HG02759 (cell line): ENCODE results near the gene TGFBI.

ENCODE experiments used
- ATAC-seq: cut with Tn5 transposase; IDR thresholded peaks from one replicate; pipeline ENCODE4 v1.9.1; 2021; ENCODE audit warnings: mild to moderate bottlenecking, moderate library complexity; ENCODE audit not compliant: unreplicated experiment

The TGFBI gene

DNA sequence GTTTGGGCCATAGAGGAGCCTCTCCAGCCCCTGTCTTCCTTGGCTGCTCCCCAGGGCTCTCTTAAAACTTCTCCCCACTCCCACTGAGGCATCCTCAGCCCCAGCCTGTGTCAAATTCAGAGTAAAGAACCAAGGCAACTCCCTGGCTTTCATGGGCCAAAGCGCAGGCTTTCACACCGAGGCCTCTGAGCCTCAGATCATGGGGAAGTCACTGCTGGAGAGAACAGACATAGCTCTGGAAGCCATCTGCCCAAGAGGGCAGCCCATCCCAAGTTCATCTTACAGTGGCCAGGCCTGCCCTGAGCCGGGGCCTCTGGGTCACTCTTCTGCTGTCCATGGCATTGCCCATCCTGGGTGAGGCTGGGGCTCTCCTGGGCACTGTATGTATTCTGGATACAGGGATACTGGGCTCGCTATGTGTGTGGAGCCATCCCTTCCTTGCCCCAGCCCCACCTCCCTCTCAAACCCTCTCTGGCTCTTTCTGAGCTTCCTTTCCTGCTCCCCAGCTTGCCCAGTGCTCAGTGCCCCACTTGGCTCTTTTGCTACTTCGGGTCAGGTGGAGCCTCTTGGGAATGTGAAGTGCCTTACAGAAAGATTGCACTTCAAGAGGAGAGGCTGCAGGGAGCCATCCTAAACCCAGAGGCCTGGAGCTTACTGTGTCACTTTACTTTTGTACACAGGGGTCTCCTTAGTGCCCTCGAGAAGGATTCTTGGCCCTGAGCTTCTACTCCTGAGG is 33.0 kb downstream of the TGFBI start:
- no peak for ATAC-seq

GRCh38 chr5:136062366-136063274 is 33.8 kb downstream of the TGFBI start:
- ATAC-seq, result peak; percentile 61

DNA sequence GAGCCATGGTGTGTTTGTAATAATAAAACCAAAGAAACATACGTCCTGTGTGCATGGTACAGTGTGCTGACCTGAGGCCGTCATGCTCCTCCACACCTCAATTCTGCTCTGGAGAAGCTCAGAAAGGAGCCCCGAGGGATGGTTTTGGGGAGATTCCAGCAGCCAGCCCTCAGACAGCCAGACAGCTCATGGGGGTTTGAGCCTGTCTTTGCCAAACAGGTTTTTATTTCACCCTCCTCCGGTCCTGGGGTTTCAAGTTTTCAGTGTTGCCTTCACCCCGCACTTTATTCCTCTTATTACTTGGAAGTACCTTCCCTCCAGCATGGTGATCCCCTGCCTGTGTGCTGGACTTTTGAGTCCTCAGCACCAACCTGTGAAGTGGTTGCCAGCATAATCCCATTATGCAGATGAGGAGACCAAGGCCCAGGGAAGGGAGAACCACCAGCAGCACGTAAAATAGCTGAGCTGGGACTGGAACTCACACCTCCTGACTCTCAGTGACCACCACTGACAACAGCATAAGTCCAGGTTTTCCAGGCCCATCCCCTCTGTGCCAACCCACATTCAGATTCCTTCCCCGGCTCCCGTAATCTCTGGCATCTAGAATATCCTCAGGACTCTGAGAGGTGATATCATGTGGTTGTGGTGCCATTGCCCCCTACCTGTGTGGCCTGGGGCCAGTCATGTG is 35.1 kb downstream of the TGFBI start:
- ATAC-seq, result no peak

GRCh38 chr5:136064510-136064909 is 35.7 kb downstream of the TGFBI start:
- ATAC-seq, result no peak

- ATAC-seq, result no peak
Observed at GRCh38 chr5:136065588-136065987, 36.8 kb downstream of the TGFBI start.

GRCh38 chr5:136066661-136067271 is 38.0 kb downstream of the TGFBI start:
- no peak for ATAC-seq

GRCh38 chr5:136067422-136067821 is 38.6 kb downstream of the TGFBI start:
- no peak for ATAC-seq

- ATAC-seq, result no peak
Observed at GRCh38 chr5:136070486-136071285, 41.9 kb downstream of the TGFBI start.

DNA sequence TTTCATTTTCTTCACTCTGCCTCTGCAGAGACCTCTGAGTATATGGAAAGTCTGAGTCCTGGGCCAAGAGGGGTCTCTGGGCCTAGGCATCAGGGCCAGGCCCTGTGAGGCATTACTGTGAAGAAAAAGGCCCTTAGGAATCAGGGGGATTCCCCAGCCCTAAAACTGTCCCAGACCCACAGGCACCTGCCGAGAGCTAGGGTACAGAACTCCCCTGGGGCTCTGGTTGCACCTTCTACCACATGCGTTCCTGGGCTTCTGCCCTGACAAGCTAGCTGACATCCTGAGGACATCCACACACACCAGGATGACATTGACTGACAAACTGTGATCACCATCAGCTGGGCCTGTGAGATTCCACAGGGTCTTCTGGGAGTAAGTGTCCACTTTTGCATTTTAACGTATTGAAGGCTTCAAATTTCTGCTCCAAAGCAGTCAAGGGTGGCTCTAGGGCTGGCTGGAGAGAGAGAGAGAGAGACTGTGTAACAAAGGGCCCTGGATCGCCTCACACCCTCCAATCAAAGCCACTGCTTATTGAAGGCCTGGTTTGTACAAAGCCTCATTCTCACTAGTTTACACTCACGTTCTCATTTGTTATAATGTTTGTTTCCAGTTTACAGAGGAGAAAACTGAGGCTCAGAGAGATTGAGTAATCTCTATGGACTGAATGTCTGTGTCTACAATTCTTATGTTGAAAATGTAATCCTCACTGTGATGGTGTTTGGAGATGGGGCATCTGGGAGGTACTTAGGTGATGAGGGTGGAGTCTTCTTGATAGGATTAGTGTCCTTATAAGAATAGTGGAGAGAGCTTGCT is 45.1 kb downstream of the TGFBI start:
- ATAC-seq, result peak; percentile 91

DNA sequence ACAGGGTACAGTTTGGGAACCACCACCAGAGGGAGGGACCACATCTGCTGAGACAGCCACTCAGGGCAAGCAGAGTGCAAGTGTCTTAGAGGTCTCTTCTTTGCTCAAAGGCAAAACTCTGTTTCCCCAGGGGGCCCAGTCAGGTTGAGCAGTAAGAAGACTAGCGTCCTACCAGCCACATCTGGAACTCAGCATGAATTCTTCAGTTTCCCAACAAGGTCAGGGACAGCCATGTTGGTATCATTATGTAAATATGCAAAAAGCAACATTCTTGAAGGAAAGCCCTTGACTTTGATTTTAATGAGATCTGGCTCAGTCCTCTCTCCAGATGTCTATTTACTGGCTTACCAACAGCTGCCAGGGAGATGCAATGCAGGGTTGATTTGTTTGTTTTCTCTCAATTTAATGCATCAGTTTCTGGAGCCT is 46.7 kb downstream of the TGFBI start:
- no peak for ATAC-seq

DNA sequence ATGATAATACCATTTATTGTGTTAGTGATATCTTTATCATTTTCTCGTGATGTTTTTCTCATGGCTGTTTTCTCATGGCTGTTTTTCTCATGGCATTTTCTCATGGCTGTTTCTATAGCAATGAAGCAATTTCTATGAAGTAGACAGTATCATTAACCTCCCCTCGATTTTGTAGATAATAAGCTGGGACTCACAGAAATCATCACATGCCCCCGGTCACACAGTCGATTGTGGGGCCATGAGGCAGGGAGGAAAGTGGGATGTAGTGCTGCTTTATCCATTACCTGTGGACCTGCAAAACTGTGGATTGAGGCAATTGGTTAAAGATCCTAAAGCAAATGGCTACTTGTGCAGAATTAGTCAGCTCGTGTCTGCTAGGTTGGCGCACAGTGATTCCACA is 47.3 kb downstream of the TGFBI start:
- no peak for ATAC-seq

GRCh38 chr5:136076881-136077445 is 48.2 kb downstream of the TGFBI start:
- no peak for ATAC-seq

DNA sequence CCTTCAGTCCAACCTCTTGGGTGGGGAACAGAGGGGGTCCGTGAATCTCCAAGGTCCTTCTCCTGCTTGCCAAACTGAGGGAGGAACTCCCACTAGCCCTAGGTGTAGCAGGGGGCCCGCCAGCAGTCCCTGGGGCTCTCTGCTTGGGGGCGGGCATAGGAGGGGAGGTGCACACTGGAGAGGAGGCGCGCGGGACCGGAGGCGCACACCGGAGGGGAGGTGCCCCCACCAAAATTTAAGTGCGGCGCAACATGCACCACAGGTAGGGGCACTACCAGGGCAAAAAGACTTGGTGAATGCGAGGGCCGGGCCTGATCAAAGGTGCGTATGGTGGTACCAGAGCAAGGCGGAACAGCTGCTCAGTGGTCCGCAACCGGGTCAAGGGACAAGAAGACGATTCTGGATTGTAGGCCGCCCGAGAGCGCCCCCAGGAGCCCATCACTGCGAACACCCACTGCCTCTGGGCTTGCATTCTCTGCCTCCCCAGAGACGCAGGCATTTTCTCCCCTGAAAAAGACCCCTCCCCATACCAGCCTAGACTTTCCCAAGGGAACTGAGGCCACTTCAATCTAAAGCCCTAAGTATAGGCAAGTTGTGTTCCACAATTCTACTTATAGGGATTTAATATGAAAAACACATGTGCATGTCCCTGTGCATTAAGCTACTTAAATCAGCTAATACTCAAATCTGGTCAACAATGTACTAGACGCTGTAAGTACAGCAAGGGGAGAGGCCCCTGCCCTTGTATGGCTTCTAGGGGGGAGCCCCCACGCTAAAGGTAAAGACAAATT is 50.6 kb downstream of the TGFBI start:
- ATAC-seq, result no peak

- ATAC-seq, result peak; percentile 16
Observed at GRCh38 chr5:136080113-136080482, 51.3 kb downstream of the TGFBI start.

GRCh38 chr5:136080483-136081216 is 51.9 kb downstream of the TGFBI start:
- ATAC-seq, result peak; percentile 96

DNA sequence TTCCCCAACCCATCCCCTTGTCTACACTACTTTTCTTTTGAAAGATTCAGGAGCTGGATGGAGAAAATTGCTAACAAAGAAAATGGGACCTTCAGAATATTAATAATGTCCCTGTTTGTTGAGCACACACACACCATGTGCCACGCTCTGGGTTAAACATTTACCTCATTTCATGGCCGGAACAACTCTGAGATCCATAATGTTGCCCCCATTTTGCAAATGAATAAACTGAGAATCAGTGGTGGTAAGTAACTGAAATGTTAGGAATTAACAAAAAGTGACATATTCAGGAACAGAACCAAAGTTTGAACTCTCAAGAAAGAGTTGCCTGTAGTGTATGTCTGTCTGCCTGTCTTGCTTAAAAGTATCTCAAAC is 52.4 kb downstream of the TGFBI start:
- ATAC-seq, result no peak

DNA sequence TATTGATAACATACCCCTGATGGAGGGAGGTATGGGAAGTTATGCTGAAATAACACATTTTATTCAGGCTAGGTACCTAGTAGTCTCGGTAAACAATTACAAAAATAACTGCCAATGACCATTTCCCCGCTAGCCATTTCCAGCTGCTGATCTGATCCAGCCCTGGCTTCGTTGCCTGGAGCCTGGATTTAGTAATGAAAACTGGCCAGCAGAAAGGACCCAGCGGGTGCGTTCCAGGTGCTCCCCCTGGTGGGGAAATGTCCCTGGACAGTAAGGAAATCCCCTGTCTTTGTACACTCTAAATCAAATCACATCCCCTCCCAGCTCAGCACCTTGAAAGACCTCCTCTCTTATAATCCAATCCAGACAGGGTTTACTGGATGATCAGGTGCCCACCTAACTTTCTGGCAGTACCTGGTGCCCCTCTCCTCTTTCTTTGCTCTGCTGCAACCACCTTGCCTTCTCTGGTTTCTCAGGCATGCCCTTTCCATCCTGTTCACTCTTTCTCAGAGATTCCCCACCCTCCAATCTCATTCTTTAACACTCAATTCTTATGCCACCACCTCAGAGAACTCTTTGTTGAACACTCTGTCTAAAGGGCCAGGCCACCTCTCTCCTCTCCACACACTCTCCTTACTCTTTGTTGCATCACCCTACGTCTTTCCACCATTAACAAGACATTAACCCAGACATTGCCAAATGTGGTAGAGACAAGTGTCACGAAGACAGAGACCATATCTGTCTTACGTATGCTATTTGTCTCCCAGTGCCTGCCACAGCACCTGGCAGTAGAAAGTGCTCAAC is 53.8 kb downstream of the TGFBI start:
- no peak for ATAC-seq
